Ishikawa (cell line): ENCODE data around the gene EXOSC5.

Source experiments
- CEBPB ChIP-seq: IDR thresholded peaks from 2 replicates; pipeline ENCODE4 v1.6.1; 2012
- CREB1 ChIP-seq: IDR thresholded peaks from 2 replicates; pipeline ENCODE4 v1.6.1; 2012; ENCODE audit warnings: low read depth
- EGR1 ChIP-seq: IDR thresholded peaks from 2 replicates; pipeline ENCODE4 v1.6.1; 2012
- EP300 ChIP-seq: IDR thresholded peaks from 2 replicates; pipeline ENCODE4 v1.6.1; 2012; ENCODE audit warnings: borderline replicate concordance
- FOXM1 ChIP-seq: IDR thresholded peaks from 2 replicates; pipeline ENCODE4 v1.6.1; 2012; ENCODE audit warnings: low read depth, borderline replicate concordance
- MAX ChIP-seq: IDR thresholded peaks from 2 replicates; pipeline ENCODE4 v1.6.1; 2012
- NFIC ChIP-seq: IDR thresholded peaks from 2 replicates; pipeline ENCODE4 v1.6.1; 2012
- RAD21 ChIP-seq: IDR thresholded peaks from 2 replicates; pipeline ENCODE4 v1.6.1; 2012; ENCODE audit warnings: low read depth
- REST ChIP-seq: IDR thresholded peaks from 2 replicates; pipeline ENCODE4 v1.6.1; 2012; ENCODE audit warnings: low read depth, mild to moderate bottlenecking
- TAF1 ChIP-seq: IDR thresholded peaks from 2 replicates; pipeline ENCODE4 v1.6.1; 2012; ENCODE audit warnings: low read depth, mild to moderate bottlenecking
- TCF12 ChIP-seq: IDR thresholded peaks from 2 replicates; pipeline ENCODE4 v1.6.1; 2012; ENCODE audit warnings: low read depth
- TEAD4 ChIP-seq: IDR thresholded peaks from 2 replicates; pipeline ENCODE4 v1.6.1; 2012
- USF1 ChIP-seq: IDR thresholded peaks from 2 replicates; pipeline ENCODE4 v1.6.1; 2012
- YY1 ChIP-seq: IDR thresholded peaks from 2 replicates; pipeline ENCODE4 v1.6.1; 2012; ENCODE audit warnings: low read depth
- ZBTB7A ChIP-seq: IDR thresholded peaks from 2 replicates; pipeline ENCODE4 v1.6.1; 2012; ENCODE audit warnings: low read depth

EXOSC5 gene

GRCh38 chr19:41427647-41428480 is 30.7 kb upstream of the EXOSC5 start:
- no peak for TF ChIP-seq CREB1
- no peak for TF ChIP-seq YY1
- TF ChIP-seq FOXM1 = no peak
- no peak for TF ChIP-seq EP300
- no peak for TF ChIP-seq MAX
- no peak for TF ChIP-seq CEBPB
- no peak for TF ChIP-seq REST
- TF ChIP-seq TEAD4 = no peak
- TF ChIP-seq TCF12 = no peak
- no peak for TF ChIP-seq TAF1
- TF ChIP-seq USF1 = no peak
- TF ChIP-seq ZBTB7A = no peak
- no peak for TF ChIP-seq EGR1
- no peak for TF ChIP-seq RAD21
- TF ChIP-seq NFIC = no peak

GRCh38 chr19:41426952-41427646 is 29.9 kb upstream of the EXOSC5 start, which contains the start of gene B3GNT8:
Gene B3GNT8, minus strand, starts transcription at chr19:41427374. Its CDS starts 596 bp downstream, at chr19:41426778.
- no peak for TF ChIP-seq TAF1
- no peak for TF ChIP-seq EGR1
- no peak for TF ChIP-seq FOXM1
- no peak for TF ChIP-seq USF1
- no peak for TF ChIP-seq CEBPB
- no peak for TF ChIP-seq TEAD4
- TF ChIP-seq ZBTB7A = no peak
- no peak for TF ChIP-seq YY1
- no peak for TF ChIP-seq NFIC

- no peak for TF ChIP-seq NFIC
- no peak for TF ChIP-seq RAD21
- no peak for TF ChIP-seq TCF12
- TF ChIP-seq USF1 = no peak
- TF ChIP-seq REST = no peak
- TF ChIP-seq CEBPB = no peak
Measured at GRCh38 chr19:41426116-41426841, 29.1 kb upstream of the EXOSC5 start.

- TF ChIP-seq RAD21 = no peak
- no peak for TF ChIP-seq REST
- TF ChIP-seq TAF1 = no peak
- TF ChIP-seq ZBTB7A = no peak
- no peak for TF ChIP-seq CEBPB
- no peak for TF ChIP-seq USF1
- TF ChIP-seq EP300 = no peak
- TF ChIP-seq MAX = no peak
- TF ChIP-seq FOXM1 = no peak
- TF ChIP-seq EGR1 = no peak
- TF ChIP-seq CREB1 = no peak
- no peak for TF ChIP-seq NFIC
- TF ChIP-seq TCF12 = no peak
- no peak for TF ChIP-seq TEAD4
- no peak for TF ChIP-seq YY1
Measured at GRCh38 chr19:41425174-41426115, 28.3 kb upstream of the EXOSC5 start.
